SIG-M5 treated with dmso at 0.1 percent for 504 hours (cell line): ENCODE measurements around the gene PHOX2B.
A peak's percentile ranks its signal among the peaks of the same experiment; 100 is the strongest.
"Not testable (repeated sequence)": the region's sequence is repeated elsewhere in the genome, so short reads cannot be mapped to it uniquely, and the experiment has no call there.

Experiments
- DNase-seq: peaks from one replicate; lab custom pipeline; 2025; ENCODE audit not compliant: unreplicated experiment; lab: John Stamatoyannopoulos, UW

PHOX2B gene

GRCh38 chr4:41713768-41714167, 34.8 kb downstream of the PHOX2B start:
- no peak for DNase-seq

DNA sequence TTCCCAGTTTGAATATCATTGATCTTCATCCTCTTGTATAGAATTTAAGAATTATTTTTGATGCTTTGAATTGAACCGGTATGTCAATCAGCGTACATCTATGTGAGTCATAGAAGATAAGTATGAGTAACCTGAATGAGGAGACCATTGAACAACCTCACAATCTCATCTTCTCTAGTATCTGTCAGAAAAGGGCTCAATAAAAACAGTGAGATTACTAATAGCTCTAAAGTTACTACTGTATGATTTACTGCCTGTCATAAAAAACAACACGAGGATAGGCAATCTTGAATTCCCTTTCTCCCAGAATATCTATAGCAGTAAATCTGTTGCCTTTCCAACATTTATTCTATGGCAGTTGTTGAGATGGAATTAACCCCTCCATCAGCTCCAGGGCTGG, 36.1 kb downstream of the PHOX2B start:
- DNase-seq: no peak

DNA sequence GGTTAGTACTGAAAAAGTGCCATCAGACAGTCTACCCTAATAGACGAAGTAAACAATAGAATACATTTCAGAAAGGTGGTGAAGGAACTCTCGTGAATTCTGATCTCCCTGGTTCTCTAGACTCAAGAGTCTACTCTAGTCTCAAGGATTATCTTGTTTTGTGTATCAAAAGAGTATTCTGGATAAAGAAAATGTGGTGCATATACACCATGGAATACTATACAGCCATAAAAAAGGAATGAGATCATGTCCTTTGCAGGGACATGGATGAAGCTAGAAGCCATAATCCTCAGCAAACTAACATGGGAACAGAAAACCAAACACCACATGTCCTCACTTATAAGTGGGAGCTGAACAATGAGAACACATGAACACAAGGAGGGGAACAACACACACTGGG, 36.9 kb downstream of the PHOX2B start:
- DNase-seq: not testable (repeated sequence)

- DNase-seq: no peak
Measured at GRCh38 chr4:41709844-41710481, 38.6 kb downstream of the PHOX2B start.

GRCh38 chr4:41703785-41704184, 44.7 kb downstream of the PHOX2B start:
- no peak for DNase-seq

- no peak for DNase-seq
Measured at GRCh38 chr4:41702770-41703169, 45.8 kb downstream of the PHOX2B start.

DNA sequence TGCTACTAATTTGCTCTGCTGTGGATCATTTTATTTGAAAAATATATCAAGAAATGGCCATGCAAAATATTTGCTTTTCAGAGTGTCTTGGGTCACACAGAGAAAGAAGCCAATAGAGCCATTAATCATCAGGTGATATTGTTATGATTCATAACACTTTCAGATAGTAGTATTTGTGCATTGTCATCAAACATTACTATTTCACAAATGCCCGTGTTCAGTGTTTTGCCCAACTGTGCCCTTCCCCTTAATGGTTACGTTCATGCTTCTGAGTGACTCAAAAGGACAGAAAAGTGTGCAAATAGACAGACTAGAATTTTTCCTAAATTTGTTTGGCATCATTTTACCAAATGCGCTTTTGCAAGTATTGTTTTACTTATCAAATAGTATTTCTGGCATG, 46.5 kb downstream of the PHOX2B start:
- no peak for DNase-seq

- DNase-seq: no peak
Measured at GRCh38 chr4:41696763-41697162, 51.8 kb downstream of the PHOX2B start.

DNA sequence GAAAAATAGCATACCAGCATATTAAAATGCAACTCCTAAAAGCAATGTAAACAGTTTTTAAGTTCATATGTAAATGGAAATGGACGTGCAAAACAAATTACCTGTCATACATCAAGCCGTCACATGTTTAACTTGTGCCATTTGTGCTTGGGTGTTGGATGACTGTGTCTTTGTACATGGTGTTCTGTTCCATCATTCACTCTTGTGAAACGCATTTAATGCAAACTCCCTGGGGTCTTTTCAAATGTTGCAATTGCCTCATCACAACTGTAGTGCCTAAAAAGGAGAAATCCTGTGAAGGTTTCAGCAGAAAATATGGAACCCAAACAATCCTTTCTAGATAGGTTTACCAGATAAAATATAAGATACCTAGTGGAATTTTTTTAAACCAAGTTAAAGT, 52.4 kb downstream of the PHOX2B start:
- peak; percentile 3 for DNase-seq
